ENCODE measurements around the gene ASB18.

- TF ChIP-seq CTCF (IDR thresholded peaks at IDR 0.05 in 2 of 3, conservative IDR thresholded peaks at IDR 0.05 in 1 of 3; ENCODE audit: borderline replicate concordance in 1 of 3, insufficient read depth in 1 of 3, low read depth in 2 of 3, low read length in 2 of 3) (peak; percentile 31 to 69 (median 65); a peak in 5 of 6 replicates), POLR2AphosphoS5 (IDR thresholded peaks at IDR 0.05; ENCODE audit: low read depth, low read length) (no peak), REST (IDR thresholded peaks at IDR 0.05; ENCODE audit: low read depth) (no peak), POLR2A (IDR thresholded peaks at IDR 0.05; ENCODE audit: borderline replicate concordance, extremely low read depth, insufficient read depth, insufficient read length) (no peak), RAD21 (IDR thresholded peaks at IDR 0.05; ENCODE audit: low read depth) (peak; percentile 43), ZBTB33 (IDR thresholded peaks at IDR 0.05; ENCODE audit: extremely low read depth, insufficient replicate concordance, low read length) (no peak), ATF3 (IDR thresholded peaks at IDR 0.05) (no peak)
These were observed 45.4 kb upstream of the ASB18 start for GRCh38 chr2:236309669-236310029.
